ENCODE results near the gene DLEC1. TPM values are rescaled to one million over a fixed set of nuclear protein-coding genes. Genes with fewer than 3 reads are reported as not detected.
A peak's percentile ranks its signal among the peaks of the same experiment; 100 is the strongest.

DLEC1 gene
- total RNA-seq (under 1 TPM; 0.14 to 0.60 (median 0.49) TPM), polyA plus RNA-seq (under 1 TPM; 0.61 to 0.75 TPM)

DNA sequence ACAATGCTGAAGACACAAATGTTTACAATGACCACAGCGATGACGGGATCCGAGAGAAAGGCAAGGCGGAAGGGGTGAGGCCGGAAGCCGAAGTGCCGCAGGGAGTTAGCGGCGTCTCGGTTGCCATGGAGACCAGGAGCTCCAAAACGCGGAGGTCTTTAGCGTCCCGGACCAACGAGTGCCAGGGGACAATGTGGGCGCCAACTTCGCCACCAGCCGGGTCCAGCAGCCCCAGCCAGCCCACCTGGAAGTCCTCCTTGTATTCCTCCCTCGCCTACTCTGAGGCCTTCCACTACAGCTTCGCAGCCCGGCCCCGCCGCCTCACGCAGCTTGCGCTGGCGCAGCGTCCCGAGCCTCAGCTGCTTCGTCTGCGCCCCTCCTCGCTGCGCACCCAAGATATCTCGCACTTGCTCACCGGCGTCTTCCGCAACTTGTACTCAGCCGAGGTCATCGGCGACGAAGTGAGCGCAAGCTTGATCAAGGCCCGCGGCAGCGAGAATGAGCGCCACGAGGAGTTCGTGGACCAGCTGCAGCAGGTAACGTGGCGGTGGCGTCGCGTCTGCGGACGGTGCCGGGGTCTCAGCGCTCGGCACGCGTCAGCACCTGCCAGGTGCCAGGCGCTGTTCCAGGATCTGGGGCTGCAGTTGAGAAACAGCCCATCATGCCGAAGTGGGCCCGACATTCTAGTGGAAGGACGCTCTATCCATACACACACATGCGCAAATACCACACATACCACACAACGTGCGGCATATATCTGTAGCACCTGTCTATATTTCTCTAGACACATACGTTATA is at the start of gene DLEC1:
Gene DLEC1 (plus strand): TSS at position 108 of the 798 bp plus-strand sequence. CDS start 18 bp downstream, at position 126.
- Histone ChIP-seq H3K27me3 (no peaks in the 10 kb centered on the region), H3K4me1 (no peaks in the 10 kb centered on the region), H3K9me3 (no peaks in the 10 kb centered on the region), H3K27ac (no peak within 1 kb of the TSS), H3K4me3 (peak within 1 kb of the TSS in 3 of 4 donors; percentile 3 to 45 (median 22)), H3K36me3 (no peaks in the 10 kb centered on the region)
- intact Hi-C loops (cut with DNase I), result no loop called here
- FAIRE-seq (no peak), DNase-seq (peak in 1 of 6 donors; percentile 61), ATAC-seq (peak in 3 of 4 donors; percentile 63 to 77 (median 69))
- WGBS, 2 donors, result 12 to 13% methylated on average over 67 of the region's 67 CpGs
- TF ChIP-seq CTCF (IDR thresholded peaks at IDR 0.05), result no peak

- Histone ChIP-seq H3K9me3 (no peaks in the 10 kb centered on the region), H3K27me3 (no peaks in the 10 kb centered on the region), H3K36me3 (no peaks in the 10 kb centered on the region), H3K27ac (no peak overlapping the region), H3K4me1 (peaks cover 23 to 32% (median 30%) of the 10 kb centered on the region in 3 donors), H3K4me3 (no peak overlapping the region)
- DNase-seq, result peak in 1 of 6 donors; percentile 12
- ATAC-seq, result no peak
- no peak for FAIRE-seq
- intact Hi-C loops (cut with DNase I), result no loop called here
- WGBS, 2 donors, result 95 to 96% methylated on average over 7 of the region's 7 CpGs
- no peak for TF ChIP-seq CTCF (IDR thresholded peaks at IDR 0.05)
Measured at GRCh38 chr3:37989821-37990480, 49.1 kb upstream of the DLEC1 start.

DNA sequence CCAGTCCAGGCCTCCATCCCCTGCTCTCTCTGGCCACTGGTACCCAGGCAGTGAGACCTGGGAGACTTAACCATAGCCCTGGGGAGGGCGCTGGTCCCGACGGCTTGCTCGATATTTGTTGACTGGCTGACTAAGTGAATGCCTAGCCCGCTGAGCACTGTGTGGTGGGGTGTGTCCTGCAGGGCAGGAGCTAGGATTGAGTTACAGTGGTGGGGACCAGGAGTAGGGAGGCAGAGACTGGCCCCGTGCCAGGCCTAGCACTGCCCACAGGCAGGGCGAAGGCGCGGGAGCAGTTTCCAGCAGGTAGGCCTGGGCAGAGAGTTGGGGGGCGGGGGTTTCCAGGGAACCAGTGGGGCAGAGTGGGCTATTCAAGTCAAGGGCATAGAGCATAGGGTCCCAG is 48.5 kb upstream of the DLEC1 start, which contains the start of gene VILL:
Gene VILL (plus strand): TSS at position 260 of the 400 bp plus-strand sequence. CDS start 2,887 bp downstream, outside the sequence.
- ATAC-seq (peak in 1 of 4 donors; percentile 6), FAIRE-seq (no peak), DNase-seq (peak in 4 of 6 donors; percentile 43 to 74 (median 61))
- no peak within 1 kb of the TSS for H3K27ac ChIP-seq
- intact Hi-C loops (cut with DNase I), result no loop called here
- H3K4me3 ChIP-seq, result no peak within 1 kb of the TSS
- no peak for TF ChIP-seq CTCF (IDR thresholded peaks at IDR 0.05)
- 71 to 80% methylated on average over 10 of the region's 10 CpGs for WGBS, 2 donors
- peaks cover 18 to 27% (median 24%) of the 10 kb centered on the region in 3 donors for H3K4me1 ChIP-seq
- no peaks in the 10 kb centered on the region for H3K36me3 ChIP-seq
- H3K27me3 ChIP-seq, result no peaks in the 10 kb centered on the region
- no peaks in the 10 kb centered on the region for H3K9me3 ChIP-seq

- no peak overlapping the region for H3K27ac ChIP-seq
- no peaks in the 10 kb centered on the region for H3K9me3 ChIP-seq
- H3K36me3 ChIP-seq, result no peaks in the 10 kb centered on the region
- ATAC-seq, result no peak
- 80 to 87% methylated on average over 6 of the region's 6 CpGs for WGBS, 2 donors
- no peak for TF ChIP-seq CTCF (IDR thresholded peaks at IDR 0.05)
- no peaks in the 10 kb centered on the region for H3K27me3 ChIP-seq
- intact Hi-C loops (cut with DNase I), result no loop called here
- FAIRE-seq, result no peak
- peaks cover 12 to 21% (median 20%) of the 10 kb centered on the region in 3 donors for H3K4me1 ChIP-seq
- DNase-seq, result peak in 1 of 6 donors; percentile 14
- H3K4me3 ChIP-seq, result no peak overlapping the region
Measured at GRCh38 chr3:37991109-37991508, 47.9 kb upstream of the DLEC1 start.

Measured in pancreas (tissue), 10 donors.